Stimulated activated CD8-positive, alpha-beta memory T cell treated with anti-CD3 and anti-CD28 coated beads, Interleukin-4, amount 100 ng/mL, for 24 hours (primary cell): Measurements from ENCODE around the gene B3GALNT1.

Experiments used
- DNase-seq: peaks from one replicate; pipeline ENCODE4 v3.0.0-alpha.2; 2020; ENCODE audit warnings: low read depth

Gene B3GALNT1

GRCh38 chr3:161104561-161105551 is at the start of gene B3GALNT1:
TSS of gene B3GALNT1 (minus strand) at chr3:161105349. CDS start at chr3:161086754, 18,595 bp downstream.
- DNase-seq, result peak; percentile 6

- no peak for DNase-seq
Observed at GRCh38 chr3:161153480-161153879, 48.3 kb upstream of the B3GALNT1 start.

GRCh38 chr3:161150001-161150525 is 44.9 kb upstream of the B3GALNT1 start:
- no peak for DNase-seq

- DNase-seq, result no peak
Observed at GRCh38 chr3:161149529-161149928, 44.4 kb upstream of the B3GALNT1 start.

GRCh38 chr3:161148832-161149475 is 43.8 kb upstream of the B3GALNT1 start:
- DNase-seq, result no peak

- no peak for DNase-seq
Observed at GRCh38 chr3:161142486-161142885, 37.3 kb upstream of the B3GALNT1 start.

- DNase-seq, result no peak
Observed at GRCh38 chr3:161139686-161140085, 34.5 kb upstream of the B3GALNT1 start.

GRCh38 chr3:161137260-161137659 is 32.1 kb upstream of the B3GALNT1 start:
- no peak for DNase-seq

GRCh38 chr3:161132391-161132790 is 27.2 kb upstream of the B3GALNT1 start:
- no peak for DNase-seq

GRCh38 chr3:161126495-161126894 is 21.3 kb upstream of the B3GALNT1 start:
- DNase-seq, result no peak

GRCh38 chr3:161117646-161118045 is 12.5 kb upstream of the B3GALNT1 start:
- no peak for DNase-seq

GRCh38 chr3:161108840-161109239 is 3.7 kb upstream of the B3GALNT1 start:
- no peak for DNase-seq

- no peak for DNase-seq
Observed at GRCh38 chr3:161107311-161107710, 2.2 kb upstream of the B3GALNT1 start.

GRCh38 chr3:161103776-161104385 is 1.3 kb downstream of the B3GALNT1 start:
- DNase-seq, result no peak

- no peak for DNase-seq
Observed at GRCh38 chr3:161101609-161102008, 3.5 kb downstream of the B3GALNT1 start.

- no peak for DNase-seq
Observed at GRCh38 chr3:161100994-161101393, 4.2 kb downstream of the B3GALNT1 start.

GRCh38 chr3:161096771-161097367 is 8.3 kb downstream of the B3GALNT1 start:
- DNase-seq, result no peak

GRCh38 chr3:161093895-161094294 is 11.3 kb downstream of the B3GALNT1 start:
- DNase-seq, result no peak

- DNase-seq, result no peak
Observed at GRCh38 chr3:161084277-161084676, 20.9 kb downstream of the B3GALNT1 start.

- DNase-seq, result no peak
Observed at GRCh38 chr3:161083131-161083530, 22.0 kb downstream of the B3GALNT1 start.

GRCh38 chr3:161082063-161082462 is 23.1 kb downstream of the B3GALNT1 start:
- DNase-seq, result no peak

GRCh38 chr3:161081633-161082032 is 23.5 kb downstream of the B3GALNT1 start:
- DNase-seq, result no peak
